Gastroesophageal sphincter (tissue), 4 donors: Measurements from ENCODE around the gene RABAC1. TPM values are rescaled to one million over a fixed set of nuclear protein-coding genes. Genes with fewer than 3 reads are reported as not detected.

Experiments used
- ATAC-seq: fragments of 150-250 bp; one replicate; pipeline ENCODE4 v1.9.1; 2016; ENCODE audit warnings: mild to moderate bottlenecking, moderate library complexity
- H3K27ac ChIP-seq, 4 donors: fragments of 200-600 bp; sonication (generic) in 3 of 4; 1 replicate in 3 of 4; 2 replicates in 1 of 4; pipeline ENCODE4 v1.5.1; 2016 to 2019
- H3K27me3 ChIP-seq: fragments of 200-600 bp; sonication (generic); one replicate; pipeline ENCODE4 v1.5.1; 2019
- H3K36me3 ChIP-seq, 2 donors: fragments of 200-600 bp; sonication (generic); one replicate each; pipeline ENCODE4 v1.5.1; 2019; ENCODE audit warnings: control low read depth in 1 of 2
- H3K4me1 ChIP-seq, 3 donors: fragments of 200-600 bp; sonication (generic); 1 replicate in 2 of 3; 2 replicates in 1 of 3; pipeline ENCODE4 v1.5.1; 2016 to 2019; ENCODE audit warnings: control low read depth in 2 of 3
- H3K4me3 ChIP-seq, 2 donors: fragments of 200-600 bp; sonication (generic); one replicate each; pipeline ENCODE4 v1.5.1; 2019; ENCODE audit warnings: mild to moderate bottlenecking in 1 of 2, moderate library complexity in 1 of 2
- H3K9me3 ChIP-seq, 3 donors: fragments of 200-600 bp; sonication (generic); one replicate each; pipeline ENCODE4 v1.5.1; 2017 to 2019; ENCODE audit warnings: control low read depth in 2 of 3
- EP300 ChIP-seq: sonication (generic); formaldehyde crosslinking; IDR thresholded peaks from one replicate; pipeline ENCODE4 v1.6.1; 2017; ENCODE audit warnings: antibody characterized with exemption, mild to moderate bottlenecking
- POLR2A ChIP-seq, 2 donors: fragments of 450-650 bp; IDR thresholded peaks; one replicate each; pipeline ENCODE4 v1.6.1; 2017; ENCODE audit warnings: antibody characterized with exemption in 2 of 2, mild to moderate bottlenecking in 2 of 2, moderate library complexity in 1 of 2
- POLR2AphosphoS5 ChIP-seq: sonication (generic); formaldehyde crosslinking; IDR thresholded peaks from one replicate; pipeline ENCODE4 v1.6.1; 2017; ENCODE audit warnings: antibody characterized with exemption
- WGBS, 2 donors: methylation state at CpG; one replicate each; pipeline ENCODE4 v1.1.5; 2018; ENCODE audit warnings: low coverage in 1 of 2; 5-methylcytosine and 5-hydroxymethylcytosine counted together
- total RNA-seq, 4 donors: library from RNA; depleted of rRNA; stranded (reverse); fragments of >200 nt; gene quantifications; one replicate each; pipeline ENCODE4 v1.1.0, GENCODE V29; 2016
- TF ChIP-seq, protein P1 (sequence below), 4 experiments: fragments of 200-600 bp in 2 of 4; fragments of 450-650 bp in 2 of 4; sonication (generic) in 1 of 4; IDR thresholded peaks; one replicate each; pipeline ENCODE4 v1.5.1; 2017 to 2019; ENCODE audit warnings: antibody characterized with exemption in 4 of 4, mild to moderate bottlenecking in 2 of 4, moderate library complexity in 2 of 4

The RABAC1 gene
- total RNA-seq = 100 to 1,000 TPM; 150 to 215 (median 201) TPM

GRCh38 chr19:41959056-41960053 is at the start of gene RABAC1:
Gene RABAC1 (minus strand): TSS chr19:41959321. CDS start chr19:41959292, 29 bp downstream.
- Histone ChIP-seq H3K4me3 (peak within 1 kb of the TSS; percentile 58 to 96), H3K4me1 (peaks cover 0 to 24% (median 13%) of the 10 kb centered on the region in 3 donors), H3K27me3 (no peaks in the 10 kb centered on the region), H3K27ac (peak within 1 kb of the TSS; percentile 74 to 90 (median 88)), H3K36me3 (peaks cover 0 to 30% of the 10 kb centered on the region in 2 donors), H3K9me3 (no peaks in the 10 kb centered on the region)
- peak; percentile 95 for ATAC-seq
- WGBS, 2 donors = 29 to 90% methylated on average over 2 to 7 of the region's 46 CpGs
- TF ChIP-seq, protein P1, sequence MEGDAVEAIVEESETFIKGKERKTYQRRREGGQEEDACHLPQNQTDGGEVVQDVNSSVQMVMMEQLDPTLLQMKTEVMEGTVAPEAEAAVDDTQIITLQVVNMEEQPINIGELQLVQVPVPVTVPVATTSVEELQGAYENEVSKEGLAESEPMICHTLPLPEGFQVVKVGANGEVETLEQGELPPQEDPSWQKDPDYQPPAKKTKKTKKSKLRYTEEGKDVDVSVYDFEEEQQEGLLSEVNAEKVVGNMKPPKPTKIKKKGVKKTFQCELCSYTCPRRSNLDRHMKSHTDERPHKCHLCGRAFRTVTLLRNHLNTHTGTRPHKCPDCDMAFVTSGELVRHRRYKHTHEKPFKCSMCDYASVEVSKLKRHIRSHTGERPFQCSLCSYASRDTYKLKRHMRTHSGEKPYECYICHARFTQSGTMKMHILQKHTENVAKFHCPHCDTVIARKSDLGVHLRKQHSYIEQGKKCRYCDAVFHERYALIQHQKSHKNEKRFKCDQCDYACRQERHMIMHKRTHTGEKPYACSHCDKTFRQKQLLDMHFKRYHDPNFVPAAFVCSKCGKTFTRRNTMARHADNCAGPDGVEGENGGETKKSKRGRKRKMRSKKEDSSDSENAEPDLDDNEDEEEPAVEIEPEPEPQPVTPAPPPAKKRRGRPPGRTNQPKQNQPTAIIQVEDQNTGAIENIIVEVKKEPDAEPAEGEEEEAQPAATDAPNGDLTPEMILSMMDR (IDR thresholded peaks at IDR 0.05) = no peak
- peak; percentile 59 for TF ChIP-seq POLR2AphosphoS5
- peak; percentile 26 to 45 for TF ChIP-seq POLR2A (IDR thresholded peaks at IDR 0.05)

GRCh38 chr19:42006569-42006968 is 47.4 kb upstream of the RABAC1 start:
- H3K4me1 ChIP-seq = no peaks in the 10 kb centered on the region
- H3K36me3 ChIP-seq = peaks cover 0 to 56% of the 10 kb centered on the region in 2 donors
- H3K9me3 ChIP-seq = no peaks in the 10 kb centered on the region
- no peak overlapping the region for H3K27ac ChIP-seq
- 75% methylated on average over 8 of the region's 13 CpGs; no CpG with 5 or more reads in 1 of the 2 donors for WGBS, 2 donors
- no peak overlapping the region for H3K4me3 ChIP-seq
- ATAC-seq = no peak
- H3K27me3 ChIP-seq = peaks cover 36% of the 10 kb centered on the region
- TF ChIP-seq EP300 (no peak), POLR2AphosphoS5 (no peak), POLR2A (IDR thresholded peaks at IDR 0.05) (no peak)
- TF ChIP-seq, protein P1 (IDR thresholded peaks at IDR 0.05) = no peak

DNA sequence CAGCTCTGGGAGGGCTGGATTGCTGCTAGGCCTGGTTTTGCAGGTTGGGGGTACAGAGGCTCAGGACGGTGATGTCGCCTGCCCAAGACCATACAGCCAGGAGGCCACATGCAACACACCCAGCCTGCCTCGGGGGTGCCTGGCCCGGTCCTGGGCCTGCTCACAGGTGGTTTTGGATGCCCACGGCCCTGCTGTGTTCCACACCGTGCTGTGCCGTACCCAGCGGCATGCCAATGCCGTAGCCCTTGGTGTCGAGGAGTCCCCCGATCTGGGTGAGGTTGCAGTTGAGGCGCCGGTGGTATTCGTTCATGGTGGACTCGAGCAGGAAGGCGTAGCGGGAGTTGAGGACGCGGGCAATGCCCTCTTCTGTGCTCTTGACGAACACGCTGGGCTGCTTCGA is 46.4 kb upstream of the RABAC1 start:
- no peak for TF ChIP-seq POLR2A (IDR thresholded peaks at IDR 0.05)
- TF ChIP-seq, protein P1 (IDR thresholded peaks at IDR 0.05) = no peak
- no peak for TF ChIP-seq POLR2AphosphoS5
- TF ChIP-seq EP300 = no peak
- H3K36me3 ChIP-seq = peaks cover 0 to 62% of the 10 kb centered on the region in 2 donors
- no peaks in the 10 kb centered on the region for H3K4me1 ChIP-seq
- no peak overlapping the region for H3K27ac ChIP-seq
- ATAC-seq = no peak
- peaks cover 47% of the 10 kb centered on the region for H3K27me3 ChIP-seq
- H3K4me3 ChIP-seq = no peak overlapping the region
- no peaks in the 10 kb centered on the region for H3K9me3 ChIP-seq
- WGBS, 2 donors = 69% methylated on average over 2 of the region's 22 CpGs; no CpG with 5 or more reads in 1 of the 2 donors

GRCh38 chr19:42003506-42004294 is 44.6 kb upstream of the RABAC1 start:
- TF ChIP-seq EP300 (no peak), POLR2AphosphoS5 (no peak), POLR2A (IDR thresholded peaks at IDR 0.05) (no peak)
- TF ChIP-seq, protein P1 (IDR thresholded peaks at IDR 0.05) = no peak
- H3K9me3 ChIP-seq = no peaks in the 10 kb centered on the region
- H3K4me3 ChIP-seq = no peak overlapping the region
- H3K36me3 ChIP-seq = peaks cover 0 to 59% of the 10 kb centered on the region in 2 donors
- peaks cover 65% of the 10 kb centered on the region for H3K27me3 ChIP-seq
- H3K4me1 ChIP-seq = peaks cover 0 to 6% (median 0%) of the 10 kb centered on the region in 3 donors
- no peak for ATAC-seq
- WGBS, 2 donors = 67 to 87% methylated on average over 6 to 13 of the region's 21 CpGs
- no peak overlapping the region for H3K27ac ChIP-seq
